ENCODE data around the gene FGD5.

The FGD5 gene

DNA sequence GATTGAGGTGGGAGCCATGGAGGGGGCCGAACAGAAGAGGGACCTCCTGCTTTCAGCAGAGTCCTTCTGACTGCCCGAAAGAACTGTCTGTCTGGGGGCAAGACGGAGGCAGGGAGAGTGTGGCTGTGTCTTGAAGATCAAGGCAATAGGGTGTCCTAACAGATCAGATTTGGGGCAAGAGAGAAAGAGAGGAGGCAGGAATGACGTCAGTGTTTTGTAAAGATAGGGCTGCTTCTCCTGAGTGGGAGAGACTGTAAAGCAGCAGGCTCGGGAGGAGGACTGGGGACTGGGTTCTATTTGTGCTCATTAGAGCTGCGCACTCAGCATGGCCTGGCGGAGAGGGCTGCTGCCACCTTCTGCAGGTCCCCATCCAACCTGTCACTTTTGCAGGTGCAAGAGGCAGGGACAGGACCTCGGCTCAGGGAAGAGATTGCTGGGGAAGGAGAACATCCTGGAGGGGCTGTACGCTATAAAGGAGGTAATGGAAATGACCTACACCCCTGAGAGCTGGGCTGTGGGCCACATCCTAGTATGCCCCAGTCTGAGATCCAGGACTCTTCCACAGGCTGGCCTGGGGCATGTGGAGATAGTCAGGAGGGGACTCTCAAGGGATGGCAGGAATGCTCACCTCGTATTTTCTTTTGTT, 29.0 kb upstream of the FGD5 start:
- no peak for DNase-seq (ENCODE audit: low spot score)

DNA sequence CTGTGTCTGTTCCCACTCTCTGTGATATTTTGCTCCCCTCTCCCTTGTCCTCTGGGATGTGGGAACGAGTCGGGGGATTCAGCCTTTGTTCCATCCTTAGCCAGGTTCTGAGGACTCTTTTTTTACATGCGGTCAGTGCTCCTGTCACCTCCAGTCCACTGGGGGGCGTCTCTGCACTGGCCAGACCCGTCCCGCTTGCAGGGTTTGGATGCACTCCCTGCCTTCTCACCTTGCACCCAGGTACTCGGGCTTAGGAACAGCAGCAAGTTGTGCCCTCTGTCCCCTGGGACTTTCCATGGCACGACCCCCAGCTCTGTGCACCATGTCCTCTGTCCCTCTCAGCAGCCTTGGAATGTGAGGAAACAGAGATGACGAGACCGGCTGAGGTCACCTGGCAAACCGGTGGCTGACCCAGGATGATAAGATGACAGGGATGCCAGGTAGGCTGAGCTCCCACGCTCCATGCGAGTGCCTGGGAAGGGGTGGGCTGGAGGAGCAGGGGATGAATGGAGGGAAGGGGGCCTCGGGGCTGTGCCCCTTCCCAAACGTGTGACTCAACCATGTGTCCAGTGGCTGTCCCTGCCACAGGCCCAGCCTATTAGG, 27.3 kb upstream of the FGD5 start:
- DNase-seq (ENCODE audit: low spot score): no peak

DNA sequence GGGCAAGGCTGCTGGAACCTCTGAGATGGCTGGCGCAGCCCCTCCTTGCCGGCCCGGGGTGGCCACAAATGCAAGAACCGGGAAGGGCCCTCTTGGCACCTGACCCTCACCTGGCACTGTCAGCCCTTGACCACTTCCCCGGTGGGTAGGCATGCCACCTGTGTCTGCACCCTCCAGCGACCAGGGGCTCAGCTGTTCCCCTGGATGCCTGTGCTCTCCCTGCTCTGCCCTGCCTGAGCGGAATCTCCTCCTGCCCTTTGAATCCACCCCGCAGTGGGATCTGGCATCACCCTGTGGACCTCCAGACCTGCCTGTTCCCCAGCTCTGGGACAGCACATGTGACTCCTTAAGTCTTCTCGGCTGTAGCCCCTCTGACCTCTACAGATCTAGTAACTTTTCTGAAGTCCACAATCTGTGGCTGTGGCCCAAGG, 26.1 kb upstream of the FGD5 start:
- no peak for DNase-seq (ENCODE audit: low spot score)

DNA sequence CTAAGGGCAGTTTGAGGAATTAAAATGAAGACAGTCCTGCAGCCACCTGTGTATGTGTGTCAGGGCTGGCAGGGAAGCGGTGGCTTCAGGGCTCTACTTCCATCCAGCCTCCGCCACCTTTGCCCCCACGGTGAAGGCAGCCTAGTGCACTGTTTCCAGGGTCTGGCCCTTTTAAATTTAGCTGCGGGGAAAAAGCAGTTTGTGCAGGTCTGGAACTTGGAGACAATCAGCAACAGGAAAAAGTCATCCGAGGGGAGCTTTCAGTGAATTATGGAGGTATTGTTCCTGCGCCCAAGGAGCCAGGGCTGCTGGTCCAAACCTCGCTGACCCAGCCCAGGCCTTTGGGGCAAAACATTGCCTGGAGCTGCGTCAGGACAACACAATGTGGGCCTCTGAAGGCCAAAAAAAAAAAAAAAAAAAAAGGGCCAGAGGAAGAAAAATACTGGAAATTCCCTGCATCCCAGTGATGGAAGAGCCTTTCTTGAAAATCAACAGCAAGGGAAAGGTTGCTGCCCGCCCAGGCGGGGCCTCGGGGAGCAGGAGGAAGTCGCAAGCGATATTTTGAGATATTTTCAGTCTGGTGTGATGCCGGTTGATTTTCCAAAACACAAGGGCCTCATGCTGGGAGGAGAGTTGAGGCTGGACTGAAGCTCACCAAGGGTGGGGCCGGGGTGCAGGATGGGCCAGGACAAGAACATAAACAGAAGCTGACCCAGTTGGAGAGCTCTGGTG, 25.5 kb upstream of the FGD5 start:
- no peak for DNase-seq (ENCODE audit: low spot score)

DNA sequence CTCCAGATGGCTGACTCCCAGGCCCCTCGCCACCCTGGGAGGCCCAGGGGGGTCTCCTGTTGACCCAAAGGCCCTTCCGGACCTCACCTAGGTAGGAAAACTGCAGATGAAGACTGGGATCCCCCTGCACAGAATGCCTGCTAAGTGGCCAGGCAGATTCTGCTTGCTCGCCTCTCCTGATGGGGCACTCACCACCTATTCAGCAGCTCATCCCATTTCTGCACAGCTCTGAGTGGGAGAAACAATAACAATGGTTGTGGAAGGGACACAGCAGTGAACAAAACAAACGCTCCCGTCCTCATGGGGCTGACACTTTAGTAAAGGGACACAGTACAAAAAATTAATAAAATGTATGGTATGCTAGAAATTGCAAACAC, 24.9 kb upstream of the FGD5 start:
- no peak for DNase-seq (ENCODE audit: low spot score)

DNA sequence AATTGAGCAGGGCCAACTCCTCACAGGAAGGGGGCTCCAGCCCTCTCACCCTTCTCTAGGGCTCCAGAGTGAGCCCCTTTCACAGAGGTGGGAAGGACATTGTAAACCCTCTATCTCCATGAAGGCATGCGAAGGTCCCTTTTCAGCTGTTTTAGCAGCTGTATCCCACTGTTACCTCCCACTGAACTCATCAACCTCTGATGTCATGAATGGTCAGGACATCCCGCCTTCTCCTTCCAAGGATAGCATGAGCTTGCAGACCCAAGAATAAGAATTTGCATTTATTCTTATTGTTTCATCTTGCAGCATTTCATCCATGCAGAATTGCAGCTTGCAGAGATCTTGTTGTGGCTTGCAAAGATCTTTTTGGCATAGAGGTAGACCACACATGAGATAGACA, 24.3 kb upstream of the FGD5 start:
- no peak for DNase-seq (ENCODE audit: low spot score)

DNA sequence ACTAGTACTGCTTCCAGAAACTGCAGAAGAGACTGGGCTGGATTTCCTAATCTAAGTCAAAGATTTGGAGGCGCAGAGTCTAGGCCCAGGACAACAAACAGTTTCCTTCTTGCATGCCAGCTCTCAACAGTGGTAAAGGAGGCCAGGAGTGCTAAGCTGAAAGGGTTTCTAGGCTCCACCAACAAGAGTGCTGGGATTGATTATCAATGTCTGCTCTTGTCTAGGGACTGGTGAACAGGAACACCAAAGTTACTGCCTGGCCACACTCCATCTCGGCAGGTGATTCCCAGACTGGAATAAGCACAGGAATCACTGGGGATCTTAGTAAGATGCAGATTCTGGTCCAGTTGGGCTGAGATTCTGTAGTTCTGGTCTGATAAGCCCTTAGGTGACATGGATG, 22.8 kb upstream of the FGD5 start:
- no peak for DNase-seq (ENCODE audit: low spot score)

DNA sequence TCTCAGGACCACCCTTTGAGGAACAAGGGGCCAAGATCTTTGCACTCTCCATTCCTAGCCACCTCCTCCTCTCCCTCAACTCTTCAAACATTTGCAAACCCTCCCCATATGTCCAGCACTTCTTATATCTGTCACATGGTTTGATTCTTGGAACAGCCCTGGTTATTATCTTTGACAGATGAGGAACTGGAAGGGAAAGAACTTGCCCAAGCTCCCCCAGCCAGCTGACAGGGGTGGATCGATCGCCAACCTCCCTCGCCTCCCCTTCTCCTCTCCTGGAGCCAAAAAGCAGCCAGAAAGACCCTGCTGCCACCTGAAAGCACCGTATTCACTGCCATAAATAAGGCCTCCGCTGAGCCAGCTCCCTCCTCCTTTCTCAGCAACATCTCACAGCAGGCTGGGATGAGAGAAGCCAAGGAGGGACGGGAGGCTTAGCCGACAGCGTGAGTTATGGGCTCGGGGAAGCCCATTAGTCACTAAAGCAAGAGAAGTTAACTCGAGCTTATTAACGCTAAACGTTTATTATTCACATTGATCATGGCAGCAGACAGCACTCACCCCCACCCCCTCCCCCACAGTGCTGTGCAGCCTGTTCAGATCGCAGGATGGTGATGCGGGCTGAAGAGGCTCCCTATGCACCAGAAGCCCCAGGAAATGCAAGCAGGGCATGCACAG, 22.2 kb upstream of the FGD5 start:
- DNase-seq (ENCODE audit: low spot score): no peak

DNA sequence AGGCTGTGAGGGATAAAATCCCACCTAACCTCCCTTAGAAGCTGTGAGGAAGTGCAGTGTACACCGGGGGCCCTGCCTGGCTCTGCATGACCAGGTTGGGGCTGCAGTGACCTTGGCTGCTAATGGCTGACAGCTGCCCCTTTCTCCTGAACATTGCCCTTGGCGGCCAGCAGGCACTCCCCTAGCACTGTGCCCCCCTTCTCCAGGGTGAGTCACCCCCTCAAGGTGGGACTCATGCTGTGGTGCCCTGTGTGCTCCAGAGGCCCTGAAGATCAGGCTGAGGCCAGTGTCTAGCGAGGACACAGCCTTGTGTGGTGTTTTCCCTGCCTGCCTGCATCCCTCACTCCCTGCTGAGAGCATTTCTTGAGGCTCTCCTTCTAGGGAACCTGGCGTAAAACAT, 21.0 kb upstream of the FGD5 start:
- DNase-seq (ENCODE audit: low spot score): no peak

DNA sequence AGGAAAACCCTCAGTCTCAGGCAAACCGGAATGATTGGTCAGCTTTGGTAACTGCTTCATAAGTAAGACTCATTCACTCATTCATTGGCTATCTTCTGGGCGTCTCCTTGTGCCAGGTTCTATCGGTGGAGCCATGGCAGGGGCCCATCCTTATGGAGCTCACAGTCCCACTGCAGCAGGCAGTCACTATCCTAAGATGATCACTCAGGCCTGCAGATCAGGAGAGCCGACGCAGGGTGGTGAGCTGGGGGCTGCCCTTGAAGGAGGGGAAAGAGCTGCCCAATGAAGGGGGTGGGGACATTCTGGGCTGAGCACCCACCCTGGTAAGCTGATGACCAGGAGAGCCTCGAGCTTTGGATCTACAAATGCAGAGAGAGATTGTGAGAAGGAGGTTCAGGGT, 20.5 kb upstream of the FGD5 start:
- DNase-seq (ENCODE audit: low spot score): no peak

DNA sequence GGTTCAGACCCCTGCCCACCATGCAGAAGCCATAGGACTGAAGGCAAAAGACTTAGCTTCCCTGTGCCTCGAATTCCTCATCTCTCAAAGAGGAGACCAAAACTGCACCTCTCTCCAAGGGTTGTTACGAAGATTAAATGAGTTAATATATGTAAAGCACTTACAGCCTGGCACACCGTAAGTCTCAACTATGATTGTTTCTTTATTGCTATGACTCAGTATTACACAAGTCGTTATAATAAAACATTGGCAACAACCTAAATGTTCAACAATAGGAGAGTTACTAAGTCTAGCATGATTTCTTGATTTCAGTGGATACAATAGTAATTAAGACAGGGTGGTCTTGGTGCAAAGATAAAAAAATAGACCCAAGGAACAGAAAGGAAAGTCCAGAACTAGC, 19.6 kb upstream of the FGD5 start:
- no peak for DNase-seq (ENCODE audit: low spot score)

DNA sequence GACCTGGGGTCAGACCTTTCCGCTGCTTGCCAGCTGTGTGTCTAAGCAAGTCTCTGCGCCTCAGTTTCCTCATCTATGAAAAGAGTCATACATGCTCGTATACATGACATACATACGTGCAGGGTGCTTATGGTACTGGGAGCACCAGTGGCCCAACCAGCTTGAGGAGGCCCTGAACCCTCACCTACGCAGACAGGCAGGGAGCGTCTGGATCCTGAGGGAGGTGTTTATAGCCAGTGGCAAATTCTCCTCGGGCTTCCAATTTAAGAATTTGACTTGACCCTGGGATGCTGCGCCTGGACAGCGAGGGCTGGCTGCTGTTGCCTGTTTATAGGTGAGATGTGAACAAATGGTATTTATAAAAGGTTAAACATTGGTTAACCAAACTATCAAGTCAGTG, 17.7 kb upstream of the FGD5 start:
- no peak for DNase-seq (ENCODE audit: low spot score)

DNA sequence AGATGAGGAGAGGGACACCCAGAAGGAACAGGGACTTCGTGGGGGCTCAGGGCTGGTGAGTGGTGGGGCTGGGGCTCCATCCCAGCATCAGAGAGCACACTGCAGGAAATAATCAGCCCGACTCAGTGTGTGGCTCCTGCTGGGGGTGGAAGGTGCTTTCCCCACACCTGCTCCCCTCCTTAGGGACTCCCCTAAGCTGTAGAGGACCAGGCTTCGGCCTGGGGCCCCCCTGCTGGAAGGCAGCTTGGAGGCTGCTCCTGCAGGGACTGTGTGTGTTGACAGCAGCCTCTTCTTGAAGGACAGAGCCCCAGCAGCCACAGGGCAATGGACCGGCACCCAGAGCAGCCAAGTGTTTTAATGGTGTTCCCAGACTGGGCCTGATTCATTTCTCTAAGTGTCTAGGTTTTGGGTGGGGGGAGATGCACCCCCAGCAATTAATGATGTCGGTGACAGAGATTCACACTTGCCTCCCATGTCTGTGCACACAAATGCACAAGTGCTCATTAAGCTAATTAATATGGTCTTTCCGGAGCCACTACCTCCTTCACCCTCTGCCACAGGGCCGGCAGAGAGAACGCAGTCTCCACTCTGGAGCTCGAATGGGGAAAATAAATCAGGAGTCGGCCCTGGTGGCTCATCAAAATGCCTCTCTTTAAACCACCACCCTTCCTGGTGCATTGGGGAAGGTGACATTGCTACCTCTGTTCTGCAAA, 16.9 kb upstream of the FGD5 start:
- DNase-seq (ENCODE audit: low spot score): no peak

DNA sequence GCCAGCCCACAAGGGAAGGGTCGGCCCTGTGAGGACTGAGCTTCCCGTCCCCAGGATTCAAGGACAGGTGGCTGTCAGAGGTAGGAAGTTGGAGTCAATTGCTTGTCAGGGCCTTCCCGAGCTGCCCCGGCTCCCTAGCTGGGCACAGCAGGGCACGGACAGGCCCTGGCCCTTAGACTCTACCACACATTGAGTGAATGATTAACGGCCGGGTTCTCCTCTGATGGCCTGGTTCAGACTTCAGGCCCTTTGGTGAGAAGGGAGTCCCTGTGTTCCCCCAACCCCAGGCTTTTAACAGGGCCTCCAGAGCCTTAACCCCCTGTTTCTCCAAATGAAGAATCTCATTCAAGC, 16.4 kb upstream of the FGD5 start:
- no peak for DNase-seq (ENCODE audit: low spot score)

DNA sequence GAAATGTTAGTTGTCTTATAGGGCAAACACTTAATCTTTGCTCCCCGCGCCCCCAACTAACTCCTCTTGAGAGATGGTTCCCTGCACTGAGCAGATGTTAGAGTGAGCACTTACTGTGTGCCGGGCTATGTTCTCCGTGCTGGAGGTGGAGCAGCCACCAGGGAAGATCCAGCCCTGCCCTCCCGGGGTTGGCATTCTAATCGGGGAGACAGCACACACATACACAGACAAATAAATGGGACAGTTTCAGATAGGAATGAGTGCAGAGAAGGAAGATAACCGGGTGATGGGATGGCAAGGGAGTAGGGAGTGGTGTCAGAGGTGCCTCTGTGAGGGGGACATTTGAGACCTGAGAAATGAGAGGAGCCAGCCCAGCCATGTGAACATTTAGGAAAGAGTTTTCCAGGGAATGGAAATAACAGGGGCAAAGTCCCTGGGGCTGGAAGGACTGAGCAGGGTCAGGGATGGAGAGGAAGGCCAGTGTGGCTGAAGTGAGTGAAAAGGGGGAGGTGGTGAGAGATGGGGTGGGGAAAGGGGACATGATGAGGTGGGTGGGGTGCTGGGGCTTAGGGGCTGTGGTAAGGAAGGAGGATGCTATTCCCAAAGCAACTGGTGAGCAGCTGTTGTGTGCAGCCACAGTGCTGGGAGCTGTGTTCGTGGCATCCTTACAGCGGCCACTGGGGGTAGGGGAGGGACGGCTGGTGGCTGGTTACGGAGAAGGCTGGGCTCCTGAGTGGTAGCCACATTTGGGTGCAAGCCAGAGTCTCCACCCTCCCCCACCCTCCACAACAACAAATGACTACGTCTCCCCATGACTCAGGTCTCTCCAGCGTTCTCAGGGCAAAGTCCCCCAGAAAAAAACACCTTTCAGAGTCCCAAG, 15.4 kb upstream of the FGD5 start:
- DNase-seq (ENCODE audit: low spot score): no peak

DNA sequence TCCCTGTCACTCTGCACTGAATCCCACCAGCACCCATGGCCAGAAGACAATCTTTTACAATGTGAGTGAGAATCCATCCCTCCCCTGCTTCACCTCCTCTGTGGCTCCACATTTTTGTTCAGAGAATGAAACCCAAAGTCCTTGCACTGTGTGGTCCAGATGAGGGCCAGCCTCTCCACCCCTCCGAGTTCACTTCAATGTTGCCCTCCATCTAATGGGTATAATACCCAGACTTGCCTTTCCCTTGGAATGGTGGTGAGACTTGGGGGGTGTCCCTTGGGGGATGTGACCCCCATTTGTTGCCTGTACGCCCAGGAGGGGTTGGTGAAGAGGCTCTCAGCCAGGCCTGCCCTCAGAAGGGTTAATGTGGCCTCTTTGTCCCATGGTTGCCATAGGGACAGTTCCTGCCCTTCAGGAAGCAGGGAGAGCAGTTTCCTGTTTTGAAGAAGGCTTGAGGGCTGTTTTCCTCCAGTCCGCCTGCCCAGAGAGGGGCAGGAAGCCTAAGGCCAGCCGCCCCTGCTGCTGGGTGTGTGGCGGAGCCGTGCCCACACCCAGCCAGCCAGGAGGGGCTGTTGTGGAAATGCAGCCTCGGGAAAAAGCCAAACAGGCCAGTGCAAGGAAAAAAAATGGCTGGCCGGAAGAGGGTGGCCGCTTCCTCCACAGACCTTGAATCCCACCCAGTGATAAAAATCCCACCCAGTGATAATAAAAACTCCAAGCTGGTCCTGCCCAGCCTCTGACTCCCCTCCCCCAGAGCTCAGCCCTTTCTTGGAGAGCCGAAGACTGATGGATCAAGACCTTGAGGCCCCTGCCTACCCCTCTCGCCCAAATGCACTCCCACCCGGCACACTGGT, 14.6 kb upstream of the FGD5 start:
- DNase-seq (ENCODE audit: low spot score): no peak

DNA sequence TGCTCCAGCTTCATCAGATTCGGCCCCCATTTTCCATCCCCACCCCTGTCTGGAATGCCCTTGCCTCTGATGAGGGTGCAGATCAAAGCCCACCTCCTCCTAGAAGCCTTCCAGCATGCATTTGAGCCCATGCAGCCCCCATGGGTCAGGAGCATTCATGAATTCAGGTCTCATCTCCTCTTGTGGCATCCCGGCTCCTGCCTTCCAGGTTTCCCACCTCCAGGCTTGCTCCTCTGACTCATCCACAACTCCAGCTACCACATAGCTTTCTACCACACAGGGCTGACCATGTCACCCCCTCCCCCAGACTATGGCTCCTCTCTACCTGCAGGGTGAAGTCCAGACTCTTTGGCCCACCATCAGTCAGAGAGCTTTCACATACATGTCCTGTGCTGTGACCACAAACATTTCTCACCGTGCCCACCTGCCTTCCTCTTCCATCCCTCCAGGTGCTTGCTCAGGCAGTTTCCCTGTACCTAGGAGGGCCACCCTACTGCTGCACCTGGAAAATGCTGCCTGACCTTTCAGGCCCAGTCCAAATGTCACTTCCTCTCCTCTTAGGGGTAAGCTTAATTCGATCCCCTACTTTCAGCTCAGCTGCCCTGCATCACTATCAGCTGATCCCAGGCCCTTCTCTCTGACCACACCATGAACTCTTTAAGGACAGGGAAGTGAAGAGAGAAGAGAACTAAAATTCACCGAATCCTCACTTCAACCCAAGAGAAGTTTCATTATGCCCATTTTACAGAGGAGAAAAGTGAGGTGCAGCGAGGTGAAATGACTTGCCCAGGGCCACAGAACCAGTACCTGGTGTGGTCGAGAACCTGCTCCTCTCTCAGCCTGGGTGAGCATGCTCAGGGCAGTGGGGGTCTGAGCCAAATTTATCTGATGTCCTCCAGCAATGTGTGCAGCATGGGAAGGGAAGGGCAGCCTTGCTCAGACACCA, 13.7 kb upstream of the FGD5 start:
- no peak for DNase-seq (ENCODE audit: low spot score)

DNA sequence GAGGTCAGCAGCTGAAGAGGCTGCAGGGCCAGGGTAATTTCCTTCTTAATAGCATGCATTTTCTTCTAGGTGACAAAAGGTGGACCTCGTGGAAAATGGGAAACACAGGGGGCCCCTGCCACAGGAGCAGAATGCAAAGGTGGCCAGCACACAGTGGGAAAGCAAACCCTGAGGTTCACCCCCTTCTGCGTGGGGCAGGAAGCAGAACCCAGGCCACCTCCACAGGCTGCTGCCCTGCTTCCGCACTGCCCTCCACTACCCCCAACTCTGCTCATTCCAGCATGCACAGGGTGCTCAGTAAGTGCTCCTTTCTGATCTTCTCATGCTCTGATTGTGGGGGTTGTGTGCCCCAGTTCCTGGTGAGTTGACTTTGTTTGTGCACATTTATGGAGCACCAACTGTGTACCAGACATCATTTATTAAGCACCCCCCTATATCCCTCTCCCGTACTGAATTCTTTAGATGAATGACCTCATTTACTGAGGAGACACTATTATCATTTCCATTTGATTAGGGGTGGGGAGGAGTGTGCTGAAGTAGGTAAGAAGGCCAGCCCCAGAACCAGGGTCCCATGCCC, 12.7 kb upstream of the FGD5 start:
- DNase-seq (ENCODE audit: low spot score): no peak

DNA sequence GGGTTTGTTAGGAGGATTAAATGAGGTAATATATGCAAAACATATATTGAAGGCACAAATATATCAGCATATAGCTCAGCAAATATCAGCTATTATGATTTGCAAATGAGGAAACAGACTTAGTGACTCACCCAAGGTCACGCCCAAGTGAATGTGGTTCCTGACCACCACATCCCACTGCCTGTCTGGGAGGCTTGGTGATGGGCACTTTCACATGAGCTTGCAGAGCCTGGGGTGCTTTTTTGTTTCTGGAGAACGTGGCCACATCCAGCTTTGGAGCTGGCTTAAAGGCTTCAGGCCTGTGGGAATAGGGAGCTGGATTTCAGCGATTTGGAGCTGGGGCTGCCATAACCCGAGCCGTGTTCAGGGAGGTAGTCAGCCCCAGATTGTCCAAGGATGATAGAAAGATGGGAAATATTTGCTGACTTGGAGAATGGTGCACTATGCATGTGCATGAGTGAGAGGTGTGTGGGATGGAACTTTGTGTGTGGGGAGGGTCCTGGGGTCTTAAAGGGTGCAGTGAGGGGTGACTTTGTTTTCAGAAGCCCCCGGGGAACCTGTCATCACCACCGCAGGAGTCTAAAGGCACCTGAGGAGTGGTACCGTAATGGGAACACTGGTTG, 12.0 kb upstream of the FGD5 start:
- DNase-seq (ENCODE audit: low spot score): no peak
